ENCODE results near the gene ZNF124.
"Not testable (repeated sequence)": the region's sequence is repeated elsewhere in the genome, so short reads cannot be mapped to it uniquely, and the experiment has no call there.

Gene ZNF124

DNA sequence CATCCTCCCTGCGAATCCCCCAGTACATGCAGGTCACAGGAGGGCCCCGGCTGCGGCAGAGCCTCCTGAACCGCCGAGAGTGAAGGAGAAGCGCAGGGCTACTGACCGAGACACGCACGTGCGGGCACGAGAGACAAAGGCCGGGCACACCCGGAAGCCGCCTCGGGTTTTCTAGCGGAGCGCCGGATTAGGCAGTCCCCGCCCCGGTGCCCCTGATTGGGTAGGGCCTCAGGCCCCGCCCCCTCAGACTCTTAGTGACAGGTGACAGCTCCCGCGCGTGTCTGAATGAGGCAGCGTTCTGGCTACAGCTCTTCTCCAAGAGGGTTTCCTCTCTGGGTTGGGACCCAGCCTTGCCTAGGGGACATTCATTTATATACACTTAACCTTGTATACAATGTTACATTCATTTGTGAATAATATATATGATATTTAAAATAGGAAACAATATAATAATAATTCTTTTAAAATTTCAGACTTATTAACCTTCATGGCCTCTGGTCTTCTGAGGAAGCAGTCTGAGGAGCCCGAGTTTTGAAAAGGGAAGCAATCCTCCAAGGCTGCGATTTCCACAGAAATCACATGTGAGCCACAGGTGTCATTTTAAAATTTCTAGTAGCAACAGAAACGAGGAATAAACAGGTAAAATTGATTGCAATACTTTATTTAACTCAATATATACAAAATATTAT lies at the start of gene ZNF124:
Gene ZNF124, minus strand, starts transcription at position 146 of the 689 bp plus-strand sequence. Its CDS starts 143 bp downstream, at position 3.
- peak; percentile 22 for DNase-seq

DNA sequence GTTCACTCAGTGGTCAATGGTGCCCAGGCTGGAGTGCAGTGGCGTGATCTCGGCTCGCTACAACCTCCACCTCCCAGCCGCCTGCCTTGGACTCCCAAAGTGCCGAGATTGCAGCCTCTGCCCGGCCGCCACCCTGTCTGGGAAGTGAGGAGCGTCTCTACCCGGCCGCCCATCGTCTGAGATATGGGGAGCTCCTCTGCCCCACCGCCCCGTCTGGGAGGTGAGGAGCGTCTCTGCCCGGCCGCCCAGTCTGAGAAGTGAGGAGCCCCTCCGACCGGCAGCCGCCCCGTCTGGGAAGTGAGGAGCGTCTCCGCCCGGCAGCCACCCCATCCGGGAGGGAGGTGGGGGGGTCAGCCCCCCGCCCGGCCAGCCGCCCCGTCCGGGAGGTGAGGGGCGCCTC lies 48.5 kb upstream of the ZNF124 start:
- DNase-seq = not testable (repeated sequence)

DNA sequence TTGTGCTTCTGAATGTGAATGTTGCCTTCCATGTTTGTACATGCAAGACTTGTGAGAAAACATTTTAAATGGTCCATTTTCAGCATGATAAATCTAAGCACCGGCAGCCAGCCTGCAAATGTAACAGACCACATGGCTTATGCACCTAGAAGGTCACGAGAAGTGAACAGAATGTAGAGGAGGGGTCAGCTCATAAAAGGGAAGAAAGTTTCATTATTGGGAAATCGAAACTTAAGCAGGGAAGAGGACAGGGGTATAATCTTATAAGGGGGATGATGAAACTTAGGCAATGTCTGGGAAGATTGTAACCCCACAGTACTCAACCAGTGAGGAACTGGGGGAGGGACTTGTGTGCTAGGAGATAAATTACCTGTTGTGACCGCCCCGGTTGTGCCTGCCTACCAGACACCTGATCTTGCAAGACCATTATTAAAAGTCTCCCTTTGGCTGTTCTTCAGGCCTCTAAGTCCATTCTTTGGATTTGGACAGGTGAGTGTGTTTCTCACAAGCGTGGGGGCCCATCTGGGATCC lies 46.4 kb upstream of the ZNF124 start:
- no peak for DNase-seq

DNA sequence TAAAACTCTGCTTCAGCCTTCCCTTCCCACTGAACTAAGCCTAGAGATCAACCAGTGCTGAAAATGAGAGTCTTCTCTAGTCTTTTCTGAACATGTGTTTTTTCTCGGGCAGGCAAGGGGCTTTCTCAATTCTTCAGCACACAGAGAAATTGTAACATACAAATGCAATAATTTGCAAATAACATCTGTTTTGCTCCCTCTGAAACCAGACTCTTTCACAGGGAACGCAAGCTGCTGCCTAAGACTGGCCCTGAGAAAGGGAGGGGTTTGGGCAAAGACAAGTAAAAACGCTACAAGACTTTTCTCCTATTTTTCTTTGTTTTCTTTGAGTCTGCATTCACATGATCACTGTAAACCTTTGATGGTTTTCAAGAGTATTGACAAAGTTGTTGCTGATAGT lies 44.4 kb upstream of the ZNF124 start:
- no peak for DNase-seq

DNA sequence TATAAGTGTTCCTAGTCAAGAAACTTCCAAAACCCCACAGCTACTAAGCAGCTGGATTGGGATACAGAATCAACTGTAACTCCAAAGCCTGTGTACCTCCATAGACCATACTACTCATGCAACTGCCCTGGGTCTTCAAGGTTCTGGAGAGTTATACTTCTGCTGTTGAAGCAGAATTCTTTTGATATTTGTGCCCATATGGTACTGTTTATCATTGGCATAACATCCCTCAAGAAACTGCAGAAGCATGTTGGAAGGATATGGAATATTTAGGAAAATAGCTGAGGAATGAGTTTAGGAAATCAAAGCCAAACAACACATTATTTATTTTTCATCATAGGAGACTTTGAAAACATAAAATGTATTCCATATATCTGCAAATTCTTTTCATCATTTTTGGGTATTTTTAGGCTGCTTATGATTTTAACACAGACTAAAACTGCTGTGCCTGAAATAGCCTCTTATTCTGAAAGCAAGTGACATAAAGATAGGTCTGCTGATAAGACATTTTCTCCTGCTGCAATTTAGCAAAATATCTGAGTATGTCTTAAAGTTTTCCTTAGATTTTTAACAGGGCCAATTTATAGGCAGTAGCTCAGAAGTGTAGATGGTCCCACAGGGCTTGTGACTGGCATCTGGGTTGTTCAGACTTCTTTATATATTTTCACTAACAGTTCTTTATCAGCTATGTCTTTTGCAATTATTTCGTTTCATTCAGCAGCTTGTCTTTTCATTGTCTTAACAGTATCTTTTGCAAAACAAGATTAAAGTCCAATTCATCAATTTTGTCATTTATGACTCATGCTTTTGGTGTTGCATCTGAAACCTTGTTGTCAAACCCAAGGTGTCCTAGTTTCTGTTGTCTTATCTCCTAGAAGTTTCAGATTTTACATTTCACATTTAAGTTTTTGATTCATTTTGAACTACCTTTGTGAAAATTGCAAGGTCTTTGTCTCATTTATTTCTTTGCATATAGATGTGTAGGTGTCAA lies 41.1 kb upstream of the ZNF124 start:
- DNase-seq = no peak

DNA sequence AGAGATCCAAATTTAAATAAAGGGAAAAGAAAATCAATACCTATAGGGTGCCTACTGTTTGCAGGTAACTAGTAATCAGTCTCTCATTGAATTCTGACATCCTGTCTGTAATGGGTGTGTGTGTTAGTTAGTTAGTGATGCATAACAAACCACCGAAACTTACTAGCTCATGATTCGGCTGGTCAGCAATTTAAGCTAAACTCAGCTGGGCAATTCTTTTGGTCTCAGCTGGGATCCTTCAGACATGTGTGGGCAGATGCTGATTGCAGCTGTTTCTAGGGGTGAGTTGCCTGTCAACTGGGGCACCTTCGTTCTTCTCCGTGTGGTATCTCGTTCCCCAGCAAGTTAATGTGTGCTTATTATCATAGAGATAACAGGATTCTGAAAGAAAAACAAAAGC lies 40.2 kb upstream of the ZNF124 start:
- DNase-seq = no peak

DNA sequence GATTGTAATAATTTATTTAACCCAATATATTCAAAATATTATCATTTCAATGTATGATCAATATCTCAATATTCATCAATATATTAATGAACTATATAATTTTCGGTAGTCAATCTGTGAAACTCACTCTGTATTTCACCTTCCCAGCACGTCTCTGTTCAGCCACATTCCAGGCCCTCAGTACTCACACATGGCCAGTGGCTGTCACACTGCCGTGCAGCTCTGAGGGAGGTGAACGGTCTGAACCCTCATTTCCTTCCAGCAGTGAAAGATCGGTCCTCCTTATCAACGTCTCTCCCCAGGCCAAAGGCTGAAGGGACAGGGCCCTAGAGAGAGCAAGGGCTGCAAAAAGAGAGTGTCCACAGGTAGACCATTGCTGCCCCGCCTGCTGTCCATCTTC lies 39.5 kb upstream of the ZNF124 start:
- no peak for DNase-seq

DNA sequence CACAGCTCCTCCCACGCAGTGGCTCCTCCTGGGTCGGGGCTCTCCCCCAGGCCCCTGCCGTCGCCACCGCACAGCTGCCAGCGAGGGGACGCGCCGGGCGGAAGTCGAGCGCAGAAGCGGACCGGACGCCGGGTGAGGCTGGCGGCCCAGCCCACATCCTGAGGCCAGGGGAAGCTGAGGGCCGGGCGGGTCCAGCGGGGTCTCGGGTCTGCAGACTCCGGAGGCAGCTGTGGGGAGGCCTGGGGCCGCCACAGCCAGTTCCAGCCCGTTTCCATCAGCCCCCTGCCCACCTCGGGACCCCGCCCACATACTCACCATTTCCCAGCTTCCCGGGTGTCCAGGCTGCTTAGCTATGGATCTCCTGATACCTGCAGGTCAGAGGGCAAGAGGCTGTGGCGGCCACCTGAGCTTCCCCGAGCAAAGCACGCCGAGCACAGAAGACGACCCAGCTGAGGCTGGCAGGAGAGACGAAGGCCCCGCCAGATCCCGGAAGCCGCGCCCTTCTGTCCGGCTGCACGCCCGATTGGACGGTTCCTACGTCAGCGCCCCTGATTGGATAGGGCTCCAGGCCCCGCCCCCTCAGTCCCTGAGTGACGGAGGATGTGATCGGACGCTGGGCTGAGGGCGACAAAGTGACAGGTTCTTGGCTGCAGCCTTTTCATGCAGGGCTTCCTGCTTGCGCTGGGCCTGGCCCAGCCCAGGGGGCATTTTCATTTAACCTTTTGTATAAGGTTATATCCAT lies 38.7 kb upstream of the ZNF124 start:
- peak; percentile 94 for DNase-seq

DNA sequence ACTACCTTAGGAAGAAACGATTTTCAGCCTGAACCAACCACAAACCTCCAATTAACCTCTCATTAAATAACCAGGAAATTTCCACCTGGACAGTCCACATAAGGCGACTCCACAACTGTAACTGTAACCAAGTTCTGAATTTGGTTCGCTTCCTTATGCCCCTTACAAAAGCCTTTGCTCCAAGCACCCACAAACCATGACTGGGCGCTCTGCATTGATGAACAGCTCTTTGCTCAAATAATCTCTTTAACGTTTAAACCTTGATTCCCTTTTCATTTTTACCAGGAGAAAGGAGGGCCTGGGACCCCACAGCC lies 38.2 kb upstream of the ZNF124 start:
- DNase-seq = no peak

DNA sequence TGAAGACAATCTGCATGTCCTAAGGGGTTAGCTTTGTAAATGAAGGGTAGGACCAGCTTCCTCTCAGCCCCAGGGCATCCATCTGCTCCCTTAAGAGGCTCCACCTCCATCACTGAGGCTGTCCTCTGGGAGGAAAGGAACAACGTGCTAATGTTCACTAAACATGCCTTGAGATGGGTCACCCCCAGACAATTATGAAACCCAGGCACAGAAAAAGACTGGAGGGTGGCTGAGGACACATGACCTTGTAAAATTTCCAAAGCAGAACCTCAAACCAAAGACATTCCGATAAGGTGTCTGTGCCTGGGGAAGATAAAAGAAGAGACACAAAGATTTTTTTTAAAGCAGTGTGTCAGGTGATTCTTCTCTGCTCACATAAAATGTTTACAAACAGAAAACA lies 37.6 kb upstream of the ZNF124 start:
- DNase-seq = no peak

DNA sequence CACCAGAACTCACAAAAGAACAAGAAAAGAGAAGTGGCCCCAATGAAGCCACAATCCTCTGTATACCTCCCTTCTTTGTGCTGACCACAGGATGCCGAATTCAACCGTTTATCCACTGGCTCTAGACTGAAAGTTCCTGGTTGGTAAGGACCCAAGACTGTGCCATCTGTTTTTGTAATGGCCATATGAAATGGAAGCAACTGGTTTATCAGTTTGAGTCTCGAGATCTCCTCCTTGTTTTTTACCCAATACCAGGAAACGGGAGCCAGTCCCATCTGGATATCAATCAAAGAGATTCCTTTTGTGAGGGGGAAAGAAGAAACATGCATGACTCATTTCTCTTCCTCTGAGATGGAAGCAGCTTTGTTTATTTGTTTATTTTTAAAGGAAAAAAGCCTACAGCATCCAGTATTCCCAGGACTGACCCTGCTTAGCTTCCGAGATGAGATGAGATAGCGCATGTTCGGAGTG lies 32.4 kb upstream of the ZNF124 start:
- no peak for DNase-seq

DNA sequence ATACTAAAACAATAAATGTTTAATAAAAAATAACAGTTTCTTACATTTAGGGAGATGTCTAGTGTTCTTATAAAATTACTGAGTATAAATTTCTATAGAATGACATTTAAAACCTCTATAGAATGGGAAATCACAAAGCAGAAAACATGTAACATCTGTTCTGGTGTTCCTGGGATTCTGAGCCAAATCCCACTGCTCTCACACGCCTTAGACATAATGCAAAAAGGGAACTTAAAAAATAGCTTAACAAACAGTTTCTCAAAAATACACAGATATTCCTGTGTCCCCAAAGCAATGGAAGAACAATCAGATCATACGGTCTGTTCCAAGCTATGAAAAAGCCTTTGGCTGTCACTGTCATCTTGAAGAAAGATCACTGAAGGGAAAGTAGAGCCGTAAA lies 27.0 kb upstream of the ZNF124 start:
- no peak for DNase-seq

DNA sequence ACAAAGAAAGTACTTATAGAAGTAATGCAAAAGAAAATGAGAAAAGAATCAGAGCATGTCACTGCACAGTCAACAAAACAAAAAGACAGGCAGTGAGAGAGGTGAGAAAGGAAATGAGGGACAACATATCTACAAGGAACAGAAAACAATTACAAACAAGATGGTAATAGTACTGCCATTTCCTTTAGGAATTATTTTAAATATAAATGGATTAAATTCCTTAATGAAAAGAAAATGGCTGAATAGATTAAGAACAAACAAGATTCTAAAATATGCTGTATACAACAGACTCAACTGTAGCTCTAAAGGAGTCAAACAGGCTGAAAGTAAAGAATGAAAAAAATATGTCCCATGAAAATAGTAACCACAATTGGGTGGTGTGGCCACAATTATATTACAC lies 22.1 kb upstream of the ZNF124 start:
- DNase-seq = no peak

DNA sequence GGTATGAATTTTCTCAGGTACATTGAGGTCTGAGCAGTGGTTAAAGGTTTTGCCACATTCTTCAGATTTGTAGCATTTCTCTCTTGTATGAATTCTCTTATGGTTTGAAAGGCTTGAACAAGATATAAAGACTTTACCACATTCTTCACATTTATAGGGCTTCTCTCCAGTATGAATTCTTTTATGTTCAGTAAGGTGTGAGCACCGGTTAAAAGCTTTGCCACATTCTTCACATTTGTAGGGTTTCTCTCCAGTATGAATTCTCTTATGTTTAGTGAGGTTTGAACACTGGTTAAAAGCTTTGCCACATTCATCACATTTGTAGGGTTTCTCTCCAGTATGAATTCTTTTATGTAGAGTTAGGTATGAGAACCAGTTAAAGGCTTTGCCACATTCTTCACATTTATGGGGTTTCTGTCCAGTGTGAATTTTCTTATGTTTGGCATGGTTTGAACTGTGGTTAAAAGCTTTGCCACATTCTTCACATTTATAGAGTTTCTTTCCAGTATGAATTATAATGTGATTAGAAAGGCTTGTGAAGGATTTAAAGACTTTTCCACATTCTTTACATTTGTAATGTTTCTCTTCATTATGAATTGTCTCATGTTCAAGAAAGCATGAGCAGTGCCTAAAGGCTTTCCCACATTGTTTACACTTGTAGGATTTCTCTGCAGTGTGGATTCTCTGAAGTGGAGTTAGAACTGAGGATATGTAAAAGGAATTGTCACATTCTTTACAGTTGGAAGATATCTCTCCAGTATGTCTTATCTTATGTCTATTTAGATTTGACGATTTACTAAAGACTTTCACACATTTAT lies 18.4 kb upstream of the ZNF124 start:
- no peak for DNase-seq

DNA sequence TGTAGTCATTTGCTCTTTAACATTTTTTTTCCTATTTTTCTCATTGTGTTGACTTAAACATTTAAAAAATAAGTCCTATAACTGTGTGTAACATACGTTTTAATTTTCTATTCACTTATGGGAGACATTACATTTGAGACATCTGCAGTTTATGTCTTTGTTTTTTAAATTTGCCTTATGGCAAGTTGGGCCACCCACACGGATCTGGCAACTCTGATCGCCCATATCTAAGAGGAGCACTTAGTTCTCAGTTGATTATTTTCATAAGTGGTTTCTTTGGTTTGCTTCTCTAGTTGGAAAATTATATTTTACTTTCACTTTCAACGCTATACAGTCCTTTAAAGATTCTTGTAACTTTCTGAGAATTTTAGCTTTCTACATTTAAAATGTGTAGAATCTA lies 13.8 kb upstream of the ZNF124 start:
- no peak for DNase-seq

DNA sequence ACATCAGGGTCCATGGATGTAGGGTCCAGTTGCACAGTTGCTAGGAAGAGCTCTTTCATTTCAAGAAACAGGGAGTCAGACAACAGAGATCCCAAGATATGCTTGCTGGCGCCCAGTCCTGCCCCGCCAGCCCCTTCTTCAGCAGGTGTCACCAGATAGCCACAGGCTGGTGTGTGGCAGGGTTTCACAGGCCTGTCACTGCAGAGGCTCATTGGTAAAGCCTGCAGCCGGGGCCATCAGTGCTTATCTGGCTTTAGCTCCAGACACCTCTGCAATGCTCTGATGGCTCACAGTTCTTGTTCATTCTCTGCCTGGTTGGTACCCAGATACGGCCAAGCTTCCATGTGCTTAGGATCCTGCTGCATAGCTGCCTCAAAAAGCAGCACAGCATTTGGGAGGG lies 12.4 kb upstream of the ZNF124 start:
- DNase-seq = no peak

DNA sequence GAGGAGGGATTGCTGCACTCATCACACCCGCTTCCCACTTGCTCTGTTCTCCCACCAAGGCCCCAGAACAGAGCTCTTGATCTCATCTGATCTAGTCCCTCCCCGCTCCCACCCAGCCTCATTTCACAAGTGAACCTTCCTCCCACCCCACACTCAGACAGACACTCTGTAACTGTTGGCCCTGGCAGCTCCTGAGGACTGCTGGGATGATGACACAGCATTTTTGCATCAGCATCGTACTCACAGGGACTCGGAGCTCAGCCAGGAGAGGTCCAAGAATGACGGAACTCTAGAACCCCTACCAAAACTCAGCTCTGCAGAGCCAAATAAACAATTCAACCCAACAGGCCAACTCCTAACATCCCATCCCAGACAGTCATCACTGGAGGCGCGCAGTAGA lies 11.2 kb upstream of the ZNF124 start:
- DNase-seq = no peak

DNA sequence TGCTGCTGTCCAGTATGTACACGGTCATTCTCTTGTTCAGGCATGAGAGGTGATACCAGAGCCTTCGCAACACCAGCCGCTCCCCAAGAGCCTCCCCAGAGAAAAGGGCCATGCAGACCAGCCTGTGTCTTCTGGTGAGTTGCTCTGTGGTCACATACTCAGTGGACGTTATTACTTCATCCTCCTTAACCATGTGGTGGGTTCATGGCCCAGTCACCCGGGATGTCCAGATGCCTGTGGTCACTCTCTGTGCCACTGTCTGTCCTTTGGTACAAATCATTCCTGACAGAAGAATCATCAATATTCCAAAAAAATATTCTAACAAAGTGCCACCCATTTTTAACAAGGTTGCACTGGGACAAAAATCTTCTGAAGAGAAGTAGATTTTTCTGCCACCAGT lies 8.8 kb upstream of the ZNF124 start:
- DNase-seq = no peak

DNA sequence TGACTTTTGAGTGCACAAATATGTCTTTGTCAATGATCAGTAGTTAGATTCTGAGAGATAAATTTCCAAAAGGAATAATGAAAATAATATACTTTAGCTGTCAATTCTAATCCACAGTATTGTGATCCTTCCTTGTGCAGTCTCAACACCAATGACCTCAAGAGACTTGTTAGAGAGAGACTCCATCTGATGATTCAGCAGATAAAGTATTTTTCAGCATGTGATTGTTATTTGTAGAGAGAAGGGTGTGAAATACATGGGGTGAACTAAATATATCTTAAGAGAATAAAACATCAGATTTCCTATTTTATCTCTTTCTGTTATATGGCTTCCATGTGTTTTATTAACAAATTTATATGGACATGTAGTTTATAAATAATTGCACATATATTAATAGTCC lies 5.9 kb upstream of the ZNF124 start:
- DNase-seq = no peak

DNA sequence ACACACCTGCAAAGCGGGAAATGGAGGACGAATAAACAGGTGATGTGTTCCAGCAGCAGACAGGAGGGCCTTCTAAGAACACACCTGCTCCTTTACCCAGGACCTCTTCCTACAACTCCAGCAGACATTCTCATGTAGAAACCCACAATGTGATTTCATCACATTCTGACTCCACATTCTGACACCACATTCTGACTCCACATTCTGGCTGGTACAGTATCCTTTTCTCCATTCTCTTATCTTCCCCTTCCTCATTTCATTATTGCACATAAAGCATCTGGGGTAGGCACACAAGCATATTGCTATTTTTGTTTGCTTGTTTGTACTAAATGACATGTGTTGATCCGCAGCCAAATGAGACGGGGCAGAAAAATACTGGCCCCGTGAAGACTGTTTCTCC lies 3.6 kb upstream of the ZNF124 start:
- DNase-seq = no peak

DNA sequence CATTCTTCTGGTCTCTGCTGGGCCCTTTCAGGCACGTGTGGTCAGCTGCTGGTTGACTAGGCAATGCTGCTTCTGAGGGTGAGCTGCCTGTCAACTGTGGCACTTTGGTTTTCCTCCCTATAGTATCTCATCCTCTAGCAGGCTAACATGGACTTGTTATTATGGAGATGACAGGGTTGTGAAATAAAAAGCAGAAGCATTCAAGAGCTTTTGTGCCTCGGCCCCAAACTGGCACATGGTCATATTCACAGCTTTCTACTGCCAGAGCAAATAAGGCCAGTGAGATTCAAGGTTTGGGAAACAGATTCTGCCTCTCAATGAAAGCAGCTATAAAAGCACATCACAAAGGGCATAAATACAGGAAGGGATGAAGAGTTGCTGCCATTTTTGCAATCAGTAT lies 1.6 kb upstream of the ZNF124 start:
- no peak for DNase-seq

DNA sequence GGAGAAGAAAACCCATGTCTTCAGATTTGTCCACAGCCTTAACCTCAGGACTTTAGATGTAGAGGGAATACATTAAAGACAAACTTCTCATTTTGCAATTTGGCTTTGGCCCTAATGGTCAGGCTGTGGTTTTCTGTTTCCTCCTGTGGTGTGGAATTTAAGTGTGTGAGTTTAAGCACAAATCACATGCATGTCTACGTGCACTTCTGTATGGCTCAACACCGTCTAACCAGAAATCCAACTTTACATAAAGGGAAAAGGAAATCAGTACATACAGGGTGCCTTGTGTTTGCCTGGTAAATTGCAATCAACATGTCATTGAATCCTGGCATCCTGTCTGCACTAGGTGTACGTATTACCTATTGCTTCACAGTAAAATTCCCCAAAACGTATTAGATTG lies 1.2 kb upstream of the ZNF124 start:
- DNase-seq = no peak
